CD1c-positive myeloid dendritic cell (primary cell): ENCODE results near the gene SWSAP1.
"Not testable (repeated sequence)": the region's sequence is repeated elsewhere in the genome, so short reads cannot be mapped to it uniquely, and the experiment has no call there.

Experiments
- DNase-seq: peaks from one replicate; pipeline ENCODE4 v3.0.0-alpha.2; 2016; ENCODE audit errors: extremely low spot score

The SWSAP1 gene

GRCh38 chr19:11378319-11379189 lies 4.1 kb downstream of the SWSAP1 start:
- DNase-seq = no peak

- not testable (repeated sequence) for DNase-seq
Measured at GRCh38 chr19:11379269-11379845, 4.9 kb downstream of the SWSAP1 start.

- no peak for DNase-seq
Measured at GRCh38 chr19:11379857-11380350, 5.4 kb downstream of the SWSAP1 start.

DNA sequence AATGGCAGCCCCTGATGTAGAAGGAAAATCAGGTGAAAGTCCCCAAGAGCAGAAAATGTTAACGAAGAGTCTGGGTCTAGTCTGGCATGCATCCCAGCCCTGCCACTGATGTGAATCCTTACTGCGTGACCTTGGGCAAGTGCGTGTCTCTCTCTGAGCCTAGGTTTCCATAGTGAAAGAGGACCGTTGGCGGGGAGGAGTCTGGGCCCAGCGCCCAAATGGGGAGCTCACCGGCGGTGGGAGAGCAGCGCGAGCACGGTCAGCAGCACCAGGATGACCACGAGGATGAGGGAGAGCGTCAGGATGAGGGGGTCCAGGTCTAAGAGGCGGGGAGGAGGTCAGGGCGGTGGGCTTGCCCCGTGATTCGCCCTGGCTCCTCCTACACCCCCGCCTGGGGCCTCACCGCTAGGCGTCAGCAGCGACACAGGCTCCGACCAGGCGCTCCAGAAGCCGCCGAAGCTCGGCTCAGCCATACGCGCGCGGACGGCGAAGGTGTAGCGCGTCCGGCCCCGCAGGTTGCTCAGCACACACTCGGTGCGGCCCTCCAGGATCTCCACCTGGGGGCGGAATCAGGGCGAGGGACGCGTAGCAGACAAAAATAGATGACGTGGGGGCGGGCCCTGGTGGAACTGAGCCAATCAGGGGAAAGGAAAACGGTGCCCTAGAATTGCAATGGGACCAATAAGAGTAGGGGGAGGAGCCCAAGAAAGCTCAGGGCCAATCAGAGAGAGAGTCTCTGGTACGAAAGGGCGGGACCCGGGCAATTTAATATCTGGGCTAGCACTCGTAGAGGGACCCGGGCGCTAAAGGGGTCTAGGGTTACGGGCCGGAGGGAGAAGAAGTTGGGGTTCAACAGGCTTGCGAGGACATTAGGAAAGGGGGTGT lies 6.4 kb downstream of the SWSAP1 start:
- peak; percentile 97 for DNase-seq

GRCh38 chr19:11382898-11383705 lies 8.6 kb downstream of the SWSAP1 start:
- DNase-seq = peak; percentile 55

- DNase-seq = no peak
Measured at GRCh38 chr19:11383706-11384048, 9.2 kb downstream of the SWSAP1 start.

DNA sequence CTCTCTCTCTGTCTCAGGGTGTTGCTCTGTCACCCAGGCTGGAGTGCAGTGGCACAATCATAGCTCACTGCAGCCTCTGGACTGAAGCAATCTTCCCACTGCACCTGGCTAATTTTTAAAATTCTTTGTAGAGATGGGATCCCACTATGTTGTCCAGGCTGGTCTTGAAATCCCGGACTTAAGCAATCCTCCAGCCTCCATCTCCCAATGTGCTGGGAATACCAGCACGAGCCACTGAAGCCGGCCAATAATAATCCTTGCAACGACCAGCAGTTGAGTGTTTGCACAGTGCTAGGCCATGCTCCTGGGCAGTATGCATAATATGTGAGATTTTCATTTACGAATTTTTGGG lies 10.3 kb downstream of the SWSAP1 start:
- DNase-seq = no peak

DNA sequence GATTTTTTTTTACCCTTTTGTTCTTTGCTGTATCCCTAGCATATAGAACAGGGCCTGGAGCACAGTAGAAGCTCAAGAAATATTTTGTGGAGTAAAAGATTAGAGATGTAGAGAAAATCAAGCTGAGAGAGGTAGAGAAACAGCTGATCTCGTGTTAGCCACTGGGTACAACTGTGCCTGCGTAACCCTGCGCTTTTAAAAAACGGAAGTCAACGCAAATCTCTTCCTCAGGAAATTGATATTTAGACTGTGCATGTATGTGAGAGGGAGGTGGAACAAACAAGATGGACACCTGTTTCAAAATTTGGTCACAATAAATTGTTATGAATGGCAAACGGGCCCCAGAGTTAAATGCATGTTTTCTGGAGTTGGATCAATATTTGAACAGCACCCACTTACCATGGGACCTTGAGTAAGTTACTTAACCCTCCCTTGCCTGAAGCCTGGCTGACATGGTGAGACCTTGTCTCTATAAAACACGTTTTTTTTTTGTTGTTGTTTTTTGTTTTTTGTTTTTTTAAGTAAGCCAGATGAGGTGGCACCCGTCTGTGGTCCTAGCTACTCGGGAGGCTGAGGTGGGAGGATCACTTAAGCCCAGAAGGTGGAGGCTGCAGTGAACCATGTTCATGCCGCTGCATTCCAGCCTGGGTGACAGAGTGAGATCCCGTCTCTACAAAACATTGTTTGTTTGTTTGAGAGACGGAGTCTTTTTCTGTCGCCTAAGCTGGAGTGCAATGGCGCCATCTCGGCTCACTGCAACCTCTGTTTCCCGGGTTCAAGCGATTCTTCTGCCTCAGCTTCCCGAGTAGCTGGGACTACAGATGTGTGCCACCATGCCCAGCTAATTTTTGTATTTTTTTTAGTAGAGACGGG lies 12.9 kb downstream of the SWSAP1 start:
- DNase-seq = peak; percentile 63

DNA sequence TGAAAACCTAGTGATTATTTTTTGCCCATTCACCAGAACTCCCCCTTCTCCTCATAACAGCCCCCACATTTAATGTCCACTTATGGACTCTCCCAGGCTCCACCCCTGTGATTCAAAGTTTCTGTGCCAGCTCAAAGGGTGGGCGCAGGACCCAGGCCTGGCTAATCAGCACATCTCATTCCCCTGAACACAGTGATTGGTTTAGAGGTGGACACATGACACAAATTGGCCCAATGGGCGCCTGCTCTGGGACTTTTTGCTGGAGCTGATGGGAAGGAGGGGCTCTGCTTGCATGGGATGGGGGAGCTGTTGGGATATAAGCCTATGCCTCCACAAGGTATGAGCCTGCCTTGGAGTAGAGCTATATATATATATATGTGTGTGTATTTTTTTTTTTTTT lies 15.9 kb downstream of the SWSAP1 start:
- no peak for DNase-seq

DNA sequence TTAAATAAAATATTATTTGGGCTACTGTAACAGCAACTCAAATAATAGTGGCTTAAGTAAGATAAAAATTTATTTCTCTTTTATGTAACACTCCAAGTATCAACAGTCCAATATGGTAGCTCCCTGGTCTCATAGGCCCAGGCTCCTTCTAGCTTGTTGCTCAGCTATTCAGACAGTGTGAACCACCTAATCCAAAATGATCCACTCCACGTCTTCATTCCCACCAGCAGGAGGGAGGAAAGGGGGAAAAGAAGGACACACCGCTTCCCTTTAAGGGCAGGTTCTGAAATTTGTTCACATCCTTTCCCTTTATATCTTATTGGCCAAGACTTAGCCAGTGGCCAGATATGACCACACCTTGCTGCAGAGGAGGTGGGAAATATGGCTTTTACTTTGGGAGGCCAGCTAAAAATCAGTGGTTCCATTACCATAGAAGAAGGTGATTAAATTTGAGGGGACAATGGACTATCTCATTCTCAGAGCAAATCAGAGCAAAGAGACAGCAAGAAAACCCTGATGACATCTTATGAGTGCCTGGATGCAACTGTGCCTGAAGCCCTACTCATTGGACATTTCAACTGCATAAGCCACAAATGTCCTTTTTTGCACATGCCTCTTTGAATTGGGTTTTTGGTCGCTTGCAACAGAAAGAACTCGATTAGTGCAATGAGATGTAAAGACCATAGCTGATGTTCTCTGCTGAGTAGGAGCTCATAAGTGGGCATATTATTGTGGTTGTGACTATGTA lies 16.6 kb downstream of the SWSAP1 start:
- no peak for DNase-seq

GRCh38 chr19:11397089-11397610 lies 22.7 kb downstream of the SWSAP1 start:
- DNase-seq = no peak

DNA sequence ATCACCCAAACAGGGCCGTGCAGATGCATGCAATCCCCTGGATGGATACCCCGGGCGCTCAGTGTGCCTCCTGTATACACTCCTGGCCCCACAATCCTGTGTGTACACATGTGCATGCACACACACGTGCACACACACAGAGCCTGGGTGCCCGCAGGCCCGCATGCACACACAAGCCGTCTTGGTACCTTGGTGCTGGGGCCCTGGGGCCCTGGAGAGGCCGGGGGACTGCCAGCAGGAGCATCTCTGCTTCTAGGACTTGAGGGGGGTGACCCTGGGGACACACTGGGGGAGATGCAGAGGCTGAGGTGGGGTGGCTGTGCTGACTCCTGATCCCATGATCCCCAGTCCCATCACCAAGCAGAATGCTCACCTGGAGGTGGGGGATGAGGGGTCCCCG lies 25.2 kb downstream of the SWSAP1 start:
- DNase-seq = no peak

- no peak for DNase-seq
Measured at GRCh38 chr19:11400798-11401197, 26.3 kb downstream of the SWSAP1 start.

DNA sequence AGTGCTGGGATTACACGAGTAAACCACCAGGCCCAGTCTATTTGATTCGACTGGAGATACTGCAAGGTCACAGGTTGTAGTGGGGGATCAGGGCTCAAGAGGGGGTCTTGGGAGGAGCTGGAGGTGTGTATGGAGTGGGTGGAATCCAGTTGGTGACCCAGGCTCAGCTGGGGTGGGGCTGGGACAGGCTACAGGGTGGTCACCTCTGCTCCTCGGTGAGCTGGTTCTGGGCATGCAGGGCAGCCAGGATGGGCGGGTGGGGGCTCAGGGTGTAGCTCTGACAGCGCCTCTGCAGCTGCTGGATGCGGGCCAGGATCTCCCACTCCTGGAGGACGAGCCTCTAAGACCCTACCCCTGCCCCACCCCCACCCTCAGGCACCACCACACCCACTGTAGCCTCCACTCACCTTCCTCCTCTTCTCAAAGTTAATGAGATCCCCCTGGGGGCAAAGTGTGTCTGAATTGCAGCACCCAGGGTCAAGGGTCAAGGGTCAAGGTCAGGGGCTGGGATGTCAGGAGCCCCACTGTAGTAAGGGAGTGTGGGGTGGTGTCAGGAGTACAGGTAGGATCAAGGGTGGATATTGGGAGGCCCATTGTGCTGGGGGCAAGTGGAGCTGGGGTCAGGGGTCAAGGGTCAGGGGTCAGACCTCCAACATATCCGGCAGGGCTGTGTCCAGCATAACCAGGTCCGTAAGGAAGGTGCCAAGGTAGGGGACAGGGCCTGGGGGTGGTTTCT lies 27.5 kb downstream of the SWSAP1 start:
- no peak for DNase-seq

GRCh38 chr19:11404588-11405222 lies 30.2 kb downstream of the SWSAP1 start:
- DNase-seq = no peak

GRCh38 chr19:11405846-11406643 lies 31.6 kb downstream of the SWSAP1 start:
- no peak for DNase-seq

DNA sequence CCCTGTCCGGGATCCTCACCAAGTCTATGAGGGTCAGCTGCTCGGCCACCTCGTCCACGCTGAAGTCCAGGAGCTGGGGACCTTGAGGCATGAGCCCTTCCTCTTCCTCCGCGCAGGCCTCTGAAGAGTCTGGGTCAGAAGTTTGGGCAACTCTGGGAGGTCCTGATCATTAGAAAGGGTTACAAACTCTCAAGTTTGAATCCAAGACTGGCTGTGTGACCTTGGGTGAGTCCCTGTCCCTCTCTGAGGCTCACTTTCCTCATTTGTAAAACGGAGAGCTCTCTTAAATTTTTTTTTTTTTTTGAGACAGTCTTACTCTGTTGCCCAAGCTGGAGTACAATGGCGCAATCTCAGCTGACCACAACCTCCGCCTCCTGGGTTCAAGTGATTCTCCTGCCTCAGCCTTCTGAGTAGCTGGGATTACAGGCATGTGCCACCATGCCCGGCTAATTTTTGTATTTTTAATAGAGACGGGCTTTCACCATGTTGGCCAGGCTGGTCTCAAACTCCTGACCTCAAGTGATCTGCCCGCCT lies 32.3 kb downstream of the SWSAP1 start:
- peak; percentile 15 for DNase-seq
